Middle frontal gyrus (tissue), 1 donor: ENCODE data around the gene CACNG4.
"Not testable (repeated sequence)": the region's sequence is repeated elsewhere in the genome, so short reads cannot be mapped to it uniquely, and the experiment has no call there.

Source experiments
- DNase-seq: peaks from one replicate; pipeline ENCODE4 v3.0.0-alpha.2; 2015; ENCODE audit warnings: low spot score; ENCODE audit errors: extremely low spot score

The CACNG4 gene

GRCh38 chr17:67017910-67018309 lies 53.4 kb downstream of the CACNG4 start:
- no peak for DNase-seq

GRCh38 chr17:67018471-67019434 lies 54.2 kb downstream of the CACNG4 start:
- DNase-seq: no peak

- no peak for DNase-seq
These were observed 55.3 kb downstream of the CACNG4 start for GRCh38 chr17:67019809-67020208.

- DNase-seq: no peak
These were observed 55.8 kb downstream of the CACNG4 start for GRCh38 chr17:67020293-67020766.

GRCh38 chr17:67021196-67021595 lies 56.7 kb downstream of the CACNG4 start:
- DNase-seq: no peak

- DNase-seq: no peak
These were observed 57.4 kb downstream of the CACNG4 start for GRCh38 chr17:67021743-67022450.

GRCh38 chr17:67022451-67022810 lies 57.9 kb downstream of the CACNG4 start:
- DNase-seq: no peak

GRCh38 chr17:67024736-67025135 lies 60.2 kb downstream of the CACNG4 start:
- no peak for DNase-seq

GRCh38 chr17:67025216-67025792 lies 60.8 kb downstream of the CACNG4 start:
- DNase-seq: no peak

- DNase-seq: no peak
These were observed 61.8 kb downstream of the CACNG4 start for GRCh38 chr17:67026341-67026740.

GRCh38 chr17:67027031-67027628 lies 62.6 kb downstream of the CACNG4 start:
- no peak for DNase-seq

GRCh38 chr17:67030641-67031040 lies 66.1 kb downstream of the CACNG4 start:
- DNase-seq: no peak

GRCh38 chr17:67032382-67032781 lies 67.9 kb downstream of the CACNG4 start:
- no peak for DNase-seq

- DNase-seq: no peak
These were observed 68.5 kb downstream of the CACNG4 start for GRCh38 chr17:67032985-67033384.

- no peak for DNase-seq
These were observed 69.1 kb downstream of the CACNG4 start for GRCh38 chr17:67033613-67034012.

- DNase-seq: no peak
These were observed 70.9 kb downstream of the CACNG4 start for GRCh38 chr17:67035131-67036083.

GRCh38 chr17:67038861-67039365 lies 74.4 kb downstream of the CACNG4 start:
- DNase-seq: no peak

- DNase-seq: no peak
These were observed 76.1 kb downstream of the CACNG4 start for GRCh38 chr17:67040652-67041051.

GRCh38 chr17:67041119-67041518 lies 76.6 kb downstream of the CACNG4 start:
- not testable (repeated sequence) for DNase-seq

- no peak for DNase-seq
These were observed 77.0 kb downstream of the CACNG4 start for GRCh38 chr17:67041531-67041930.
